NCI-H2196 treated with DMSO at 0.1 percent for 48 hours (cell line): ENCODE results near the gene TPD52L1.
"Not testable (repeated sequence)": the region's sequence is repeated elsewhere in the genome, so short reads cannot be mapped to it uniquely, and the experiment has no call there.

Experiments
- DNase-seq: peaks from one replicate; lab custom pipeline; 2025; ENCODE audit not compliant: unreplicated experiment; lab: John Stamatoyannopoulos, UW

Gene TPD52L1

DNA sequence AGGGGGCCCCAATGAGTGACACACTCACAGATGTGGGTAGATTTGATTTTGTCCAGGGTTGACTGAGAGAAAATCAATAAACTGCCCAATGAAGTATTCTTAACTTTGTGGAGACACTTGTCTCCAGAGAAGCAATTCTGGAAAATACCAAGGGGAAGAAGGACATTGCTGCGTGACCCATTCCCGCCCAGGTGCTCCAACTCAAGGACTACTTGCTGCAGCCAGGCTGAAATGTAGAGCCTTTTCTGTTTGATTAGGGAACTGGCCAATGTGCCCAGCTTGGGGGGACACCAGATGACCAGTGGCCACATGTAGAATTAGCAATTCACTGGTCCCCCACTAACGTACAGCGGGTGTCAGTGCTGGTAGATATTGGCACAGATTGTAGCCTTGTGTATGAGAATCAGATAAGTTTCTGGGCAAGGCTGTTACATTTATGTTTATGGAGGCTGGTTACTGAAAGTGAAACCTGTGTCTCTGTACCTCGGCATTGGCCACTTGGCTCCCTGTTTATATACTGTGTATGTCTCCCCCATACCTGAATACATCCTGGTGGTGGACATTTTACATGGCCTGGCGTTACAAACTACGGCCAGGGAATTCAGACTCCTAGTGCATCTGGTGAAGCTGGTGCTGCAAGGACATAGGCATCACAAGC, 115.9 kb downstream of the TPD52L1 start:
- no peak for DNase-seq

GRCh38 chr6:125270380-125270779, 116.8 kb downstream of the TPD52L1 start:
- no peak for DNase-seq

GRCh38 chr6:125271486-125272159, 118.0 kb downstream of the TPD52L1 start:
- no peak for DNase-seq

GRCh38 chr6:125273251-125273650, 119.7 kb downstream of the TPD52L1 start:
- DNase-seq = no peak

- DNase-seq = no peak
Measured at GRCh38 chr6:125273965-125274364, 120.4 kb downstream of the TPD52L1 start.

DNA sequence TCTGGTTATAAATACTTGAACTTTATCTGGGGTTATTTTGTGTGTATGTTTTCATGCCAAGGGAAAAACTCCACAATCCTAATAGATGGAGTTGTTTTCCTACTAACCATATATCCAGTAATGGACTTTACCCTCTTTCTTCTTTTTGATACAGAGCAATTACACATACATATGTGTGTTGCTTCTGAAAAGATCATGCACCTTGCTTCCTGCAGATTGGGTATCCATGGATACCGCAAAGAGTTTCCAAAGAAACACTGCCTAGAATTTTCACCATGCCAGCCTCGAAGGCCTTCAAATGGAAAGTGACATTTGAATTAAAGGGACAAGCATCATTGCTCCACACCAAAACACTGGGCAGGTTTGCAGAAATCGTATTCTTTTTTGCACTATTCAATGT, 121.4 kb downstream of the TPD52L1 start:
- DNase-seq = no peak

DNA sequence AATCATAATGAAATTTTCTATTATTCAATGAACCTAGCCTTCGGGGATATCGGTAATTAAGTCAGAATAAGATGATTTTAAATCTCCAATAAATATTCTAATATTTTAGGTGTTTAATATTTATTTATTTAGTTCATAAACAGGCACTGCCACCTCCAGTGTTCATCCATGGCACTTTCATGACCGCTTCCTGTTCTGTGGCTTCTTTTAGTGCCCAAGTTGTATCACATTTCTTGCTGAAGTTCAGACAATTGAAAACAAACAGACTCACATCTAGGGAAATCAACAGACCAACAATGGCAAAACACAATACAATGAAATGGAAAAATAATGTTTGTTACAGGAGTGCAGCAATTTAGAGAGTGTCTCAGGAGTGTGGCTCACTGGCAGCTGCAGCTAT, 122.2 kb downstream of the TPD52L1 start:
- DNase-seq = no peak

DNA sequence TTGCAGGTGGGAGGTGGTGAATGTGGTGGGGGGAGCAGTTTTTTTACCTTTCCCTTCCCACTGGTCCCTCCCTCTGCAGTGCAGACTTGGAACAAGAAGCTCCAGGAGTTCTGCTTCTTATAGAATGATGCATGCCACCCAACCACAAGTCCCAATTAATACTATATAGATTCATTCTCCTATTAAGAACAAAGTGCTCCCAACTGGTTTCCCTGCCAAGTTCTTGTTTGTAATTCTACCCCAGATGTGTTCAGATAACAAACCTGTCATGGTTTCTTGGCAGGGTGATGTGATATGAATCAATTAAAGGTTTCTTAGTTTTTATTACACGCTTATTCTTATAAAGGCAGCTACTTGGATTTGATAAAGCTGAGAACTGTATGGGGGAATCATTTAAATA, 124.3 kb downstream of the TPD52L1 start:
- DNase-seq = no peak

GRCh38 chr6:125279961-125280360, 126.4 kb downstream of the TPD52L1 start:
- no peak for DNase-seq

- not testable (repeated sequence) for DNase-seq
Measured at GRCh38 chr6:125280370-125281035, 126.9 kb downstream of the TPD52L1 start.

DNA sequence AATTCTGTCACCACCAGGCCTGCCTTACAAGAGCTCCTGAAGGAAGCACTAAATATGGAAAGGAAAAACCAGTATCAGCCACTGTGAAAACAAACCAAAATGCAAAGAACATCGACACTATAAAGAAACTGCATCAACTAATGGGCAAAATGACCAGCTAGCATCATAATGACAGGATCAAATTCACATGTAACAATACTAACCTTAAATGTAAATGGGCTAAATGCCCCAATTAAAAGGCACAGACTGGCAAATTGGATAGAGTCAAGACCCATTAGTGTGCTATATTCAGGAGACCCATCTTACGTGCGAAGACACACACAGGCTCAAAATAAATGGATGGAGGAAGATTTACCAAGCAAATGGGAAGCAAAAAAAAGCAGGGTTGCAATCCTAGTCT, 128.9 kb downstream of the TPD52L1 start:
- not testable (repeated sequence) for DNase-seq

GRCh38 chr6:125285353-125285752, 131.8 kb downstream of the TPD52L1 start:
- no peak for DNase-seq

DNA sequence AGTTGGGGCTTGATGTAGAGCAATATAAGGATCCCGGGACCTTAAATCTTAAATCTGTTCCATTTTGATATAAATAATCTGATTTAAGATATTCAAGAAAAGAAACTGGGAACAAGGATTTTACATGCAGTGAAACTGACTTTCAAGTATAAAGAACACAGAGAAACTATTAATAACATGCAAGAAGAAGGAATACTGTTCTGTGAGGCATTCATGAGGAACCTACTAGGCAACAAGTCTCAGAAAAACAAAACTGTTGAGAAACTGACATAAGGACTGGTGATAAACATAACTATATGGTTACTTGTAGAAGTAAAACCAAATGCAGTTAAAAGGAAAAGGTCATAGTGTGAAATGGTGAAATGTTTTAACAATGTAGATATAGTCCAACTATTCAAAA, 132.4 kb downstream of the TPD52L1 start:
- no peak for DNase-seq

GRCh38 chr6:125287718-125288117, 134.1 kb downstream of the TPD52L1 start:
- DNase-seq = no peak

DNA sequence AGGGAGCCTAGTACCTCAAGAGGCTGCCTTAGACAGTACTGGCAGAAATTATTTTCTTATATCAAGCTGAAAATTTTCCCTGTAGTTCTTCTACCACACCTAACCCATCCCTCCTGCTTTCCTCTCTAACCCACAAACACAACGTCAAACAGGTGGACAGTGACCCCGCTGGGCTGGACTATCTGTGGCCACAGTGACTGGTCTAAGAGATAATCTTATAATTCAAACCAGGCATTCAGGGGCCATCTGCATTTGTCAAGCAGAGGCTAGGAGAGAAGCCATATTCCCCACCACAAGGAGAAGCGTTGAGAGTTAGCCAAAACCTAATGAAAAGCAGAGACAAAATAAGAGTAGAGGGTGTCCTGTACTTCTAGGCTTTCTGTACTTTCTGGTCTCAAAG, 140.0 kb downstream of the TPD52L1 start:
- no peak for DNase-seq

GRCh38 chr6:125294036-125294435, 140.5 kb downstream of the TPD52L1 start:
- DNase-seq = no peak

DNA sequence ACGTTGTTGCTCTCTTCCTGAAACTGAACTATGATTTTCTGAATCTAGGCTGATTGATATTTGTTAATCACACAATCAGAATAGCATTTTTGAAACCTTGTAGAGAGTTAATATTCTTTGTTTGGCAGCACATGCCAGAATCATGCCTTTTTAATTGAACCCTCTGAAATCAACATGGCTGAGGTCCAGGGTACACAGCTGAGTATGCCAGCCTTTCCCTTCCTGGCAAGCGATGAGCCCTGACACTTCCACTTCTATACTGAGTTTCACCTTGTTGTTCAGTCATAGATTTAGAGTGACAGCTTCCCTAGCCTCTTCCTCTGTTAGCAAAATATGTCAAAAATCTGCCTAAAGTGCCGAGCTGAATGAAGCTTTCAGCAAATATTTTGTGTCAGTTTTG, 141.4 kb downstream of the TPD52L1 start:
- no peak for DNase-seq

- DNase-seq = no peak
Measured at GRCh38 chr6:125296471-125296870, 142.9 kb downstream of the TPD52L1 start.

- DNase-seq = no peak
Measured at GRCh38 chr6:125299257-125299656, 145.7 kb downstream of the TPD52L1 start.

- no peak for DNase-seq
Measured at GRCh38 chr6:125300992-125301434, 147.4 kb downstream of the TPD52L1 start.

- no peak for DNase-seq
Measured at GRCh38 chr6:125301435-125302391, 148.1 kb downstream of the TPD52L1 start, which contains the start of gene HDDC2. Gene HDDC2, minus strand, starts transcription at chr6:125301967. Its CDS starts 35 bp downstream, at chr6:125301932.
